Lower lobe of right lung (tissue), 2 donors: ENCODE measurements around the gene DNPEP. TPM values are rescaled to one million over a fixed set of nuclear protein-coding genes. Genes with fewer than 3 reads are reported as not detected.

Experiments used
- ATAC-seq, 2 donors: fragments of 200-7000 bp; cut with Tn5 transposase; one replicate each; pipeline ENCODE4 v1.9.1; 2020 to 2022; ENCODE audit warnings: mild to moderate bottlenecking in 2 of 2, moderate library complexity in 2 of 2
- DNase-seq: peaks from one replicate; pipeline ENCODE4 v3.0.0-alpha.2; 2020
- H3K27ac ChIP-seq: fragments of 200-600 bp; one replicate; pipeline ENCODE4 v1.8.0; 2022
- H3K27me3 ChIP-seq: fragments of 200-600 bp; one replicate; pipeline ENCODE4 v1.8.0; 2022; ENCODE audit warnings: low read depth
- H3K36me3 ChIP-seq: fragments of 200-600 bp; one replicate; pipeline ENCODE4 v1.8.0; 2022; ENCODE audit warnings: mild to moderate bottlenecking
- H3K4me1 ChIP-seq: fragments of 200-600 bp; one replicate; pipeline ENCODE4 v1.8.0; 2022
- H3K4me3 ChIP-seq: fragments of 200-600 bp; one replicate; pipeline ENCODE4 v1.8.0; 2022; ENCODE audit warnings: mild to moderate bottlenecking
- H3K9me3 ChIP-seq: fragments of 200-600 bp; one replicate; pipeline ENCODE4 v1.8.0; 2022
- intact Hi-C: fragments of 100-400 bp; cut with DNase I; formaldehyde crosslinking; loops from one replicate; pipeline ENCODE4 v1.11.0; 2022
- total RNA-seq: library from RNA; stranded (reverse); fragmentation: NEBNext Ultra II Directional; extraction: Animal tissue kit (Norgen Biotek cat#: 25700); gene quantifications from one replicate; pipeline ENCODE4 v1.2.1, GENCODE V29; 2021
- TF ChIP-seq, protein P1 (sequence below): fragments of 200-600 bp; IDR thresholded peaks from one replicate; pipeline ENCODE4 v1.8.0; 2022; ENCODE audit warnings: antibody characterized with exemption, mild to moderate bottlenecking
- donor health status: DM: no; HTN: yes; CAD: no; lungs with severe emphysema.

DNPEP gene
- total RNA-seq, 1 donor from 2014 or later = 79.5 TPM

- H3K27ac ChIP-seq = no peak overlapping the region
Observed at GRCh38 chr2:219421323-219421722, 33.6 kb upstream of the DNPEP start.

DNA sequence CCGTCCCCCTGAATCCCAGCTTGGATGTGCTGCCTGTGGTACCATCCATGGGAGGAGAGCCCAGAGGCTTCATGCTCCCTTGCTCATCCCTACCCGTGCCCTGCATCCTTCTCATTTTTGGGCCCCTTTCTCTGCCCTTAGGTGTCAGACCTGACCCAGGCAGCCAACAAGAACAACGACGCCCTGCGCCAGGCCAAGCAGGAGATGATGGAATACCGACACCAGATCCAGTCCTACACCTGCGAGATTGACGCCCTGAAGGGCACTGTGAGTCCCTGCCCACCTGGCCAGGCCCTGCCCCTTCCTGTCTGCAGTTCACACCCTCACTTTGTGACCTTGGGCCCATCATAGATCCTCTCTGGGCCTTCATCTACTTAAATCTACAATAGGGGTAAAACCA is 33.0 kb upstream of the DNPEP start:
- Histone ChIP-seq H3K36me3 (no peaks in the 10 kb centered on the region), H3K27ac (no peak overlapping the region), H3K27me3 (peaks cover 35% of the 10 kb centered on the region), H3K9me3 (no peaks in the 10 kb centered on the region), H3K4me1 (no peaks in the 10 kb centered on the region), H3K4me3 (no peak overlapping the region)
- DNase-seq (no peak), ATAC-seq (no peak)
- TF ChIP-seq, protein P1, sequence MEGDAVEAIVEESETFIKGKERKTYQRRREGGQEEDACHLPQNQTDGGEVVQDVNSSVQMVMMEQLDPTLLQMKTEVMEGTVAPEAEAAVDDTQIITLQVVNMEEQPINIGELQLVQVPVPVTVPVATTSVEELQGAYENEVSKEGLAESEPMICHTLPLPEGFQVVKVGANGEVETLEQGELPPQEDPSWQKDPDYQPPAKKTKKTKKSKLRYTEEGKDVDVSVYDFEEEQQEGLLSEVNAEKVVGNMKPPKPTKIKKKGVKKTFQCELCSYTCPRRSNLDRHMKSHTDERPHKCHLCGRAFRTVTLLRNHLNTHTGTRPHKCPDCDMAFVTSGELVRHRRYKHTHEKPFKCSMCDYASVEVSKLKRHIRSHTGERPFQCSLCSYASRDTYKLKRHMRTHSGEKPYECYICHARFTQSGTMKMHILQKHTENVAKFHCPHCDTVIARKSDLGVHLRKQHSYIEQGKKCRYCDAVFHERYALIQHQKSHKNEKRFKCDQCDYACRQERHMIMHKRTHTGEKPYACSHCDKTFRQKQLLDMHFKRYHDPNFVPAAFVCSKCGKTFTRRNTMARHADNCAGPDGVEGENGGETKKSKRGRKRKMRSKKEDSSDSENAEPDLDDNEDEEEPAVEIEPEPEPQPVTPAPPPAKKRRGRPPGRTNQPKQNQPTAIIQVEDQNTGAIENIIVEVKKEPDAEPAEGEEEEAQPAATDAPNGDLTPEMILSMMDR = no peak
- intact Hi-C loops = no loop called here

More at GRCh38 chr2:219421323-219421722, 33.6 kb upstream of the DNPEP start:
- Histone ChIP-seq H3K27me3 (peaks cover 30% of the 10 kb centered on the region), H3K9me3 (no peaks in the 10 kb centered on the region), H3K36me3 (no peaks in the 10 kb centered on the region), H3K4me1 (no peaks in the 10 kb centered on the region), H3K4me3 (no peak overlapping the region)
- DNase-seq (no peak), ATAC-seq (no peak)
- intact Hi-C loops = no loop called here
- TF ChIP-seq, protein P1 = no peak

- Histone ChIP-seq H3K36me3 (no peaks in the 10 kb centered on the region), H3K4me1 (no peaks in the 10 kb centered on the region), H3K9me3 (no peaks in the 10 kb centered on the region), H3K27ac (no peak overlapping the region), H3K27me3 (peaks cover 35% of the 10 kb centered on the region), H3K4me3 (no peak overlapping the region)
- intact Hi-C loops = no loop called here
- DNase-seq = no peak
- TF ChIP-seq, protein P1 = no peak
- ATAC-seq = peak in 1 of 2 donors; percentile 23
Observed at GRCh38 chr2:219419331-219420197, 31.9 kb upstream of the DNPEP start.

DNA sequence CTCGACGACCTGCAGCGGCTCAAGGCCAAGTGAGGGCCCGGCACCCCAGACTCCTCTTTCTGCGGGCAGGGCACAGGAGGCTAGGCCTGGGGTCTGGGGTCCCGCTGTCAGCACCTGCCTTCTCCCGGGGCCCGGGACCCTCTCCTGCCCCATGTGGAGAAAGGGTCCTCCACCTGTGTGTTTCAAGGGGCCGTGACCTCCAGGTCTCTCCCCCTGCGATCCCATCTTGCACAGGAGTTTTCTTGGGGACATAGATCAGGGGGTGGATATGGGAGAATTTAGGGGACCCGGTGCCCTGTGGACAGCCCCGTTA is 31.3 kb upstream of the DNPEP start:
- DNase-seq = no peak
- ATAC-seq = no peak
- TF ChIP-seq, protein P1 = no peak
- intact Hi-C loops = no loop called here
- Histone ChIP-seq H3K36me3 (no peaks in the 10 kb centered on the region), H3K27ac (no peak overlapping the region), H3K9me3 (no peaks in the 10 kb centered on the region), H3K4me1 (no peaks in the 10 kb centered on the region), H3K4me3 (peak overlapping the region; percentile 34), H3K27me3 (peaks cover 35% of the 10 kb centered on the region)

DNA sequence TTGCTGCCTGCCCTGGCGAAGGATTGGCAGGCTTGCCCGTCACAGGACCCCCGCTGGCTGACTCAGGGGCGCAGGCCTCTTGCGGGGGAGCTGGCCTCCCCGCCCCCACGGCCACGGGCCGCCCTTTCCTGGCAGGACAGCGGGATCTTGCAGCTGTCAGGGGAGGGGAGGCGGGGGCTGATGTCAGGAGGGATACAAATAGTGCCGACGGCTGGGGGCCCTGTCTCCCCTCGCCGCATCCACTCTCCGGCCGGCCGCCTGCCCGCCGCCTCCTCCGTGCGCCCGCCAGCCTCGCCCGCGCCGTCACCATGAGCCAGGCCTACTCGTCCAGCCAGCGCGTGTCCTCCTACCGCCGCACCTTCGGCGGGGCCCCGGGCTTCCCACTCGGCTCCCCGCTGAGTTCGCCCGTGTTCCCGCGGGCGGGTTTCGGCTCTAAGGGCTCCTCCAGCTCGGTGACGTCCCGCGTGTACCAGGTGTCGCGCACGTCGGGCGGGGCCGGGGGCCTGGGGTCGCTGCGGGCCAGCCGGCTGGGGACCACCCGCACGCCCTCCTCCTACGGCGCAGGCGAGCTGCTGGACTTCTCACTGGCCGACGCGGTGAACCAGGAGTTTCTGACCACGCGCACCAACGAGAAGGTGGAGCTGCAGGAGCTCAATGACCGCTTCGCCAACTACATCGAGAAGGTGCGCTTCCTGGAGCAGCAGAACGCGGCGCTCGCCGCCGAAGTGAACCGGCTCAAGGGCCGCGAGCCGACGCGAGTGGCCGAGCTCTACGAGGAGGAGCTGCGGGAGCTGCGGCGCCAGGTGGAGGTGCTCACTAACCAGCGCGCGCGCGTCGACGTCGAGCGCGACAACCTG is 30.7 kb upstream of the DNPEP start, which contains the start of gene DES:
TSS of gene DES (plus strand) at position 223 of the 857 bp plus-strand sequence. CDS start at position 309, 86 bp downstream.
- H3K9me3 ChIP-seq = no peaks in the 10 kb centered on the region
- ATAC-seq (peak; percentile 20 to 26), DNase-seq (no peak)
- H3K36me3 ChIP-seq = no peaks in the 10 kb centered on the region
- intact Hi-C loops = no loop called here
- TF ChIP-seq, protein P1 = no peak
- H3K27ac ChIP-seq = no peak within 1 kb of the TSS
- H3K27me3 ChIP-seq = peaks cover 35% of the 10 kb centered on the region
- H3K4me1 ChIP-seq = no peaks in the 10 kb centered on the region
- peak within 1 kb of the TSS; percentile 34 for H3K4me3 ChIP-seq
